ENCODE measurements around the gene CCDC24.

CCDC24 gene

GRCh38 chr1:44033041-44033575 is 41.7 kb downstream of the CCDC24 start:
- no peak overlapping the region for H3K9ac ChIP-seq (ENCODE audit: low read depth, low read length, poor library complexity, severe bottlenecking)
- H3K4me2 ChIP-seq (ENCODE audit: low read depth, low read length, poor library complexity, severe bottlenecking): no peak overlapping the region
- no peaks in the 10 kb centered on the region for H3F3A ChIP-seq (ENCODE audit: low read depth)
- no peaks in the 10 kb centered on the region for H4K20me1 ChIP-seq (ENCODE audit: insufficient read depth, low read length, poor library complexity, severe bottlenecking)
- no peaks in the 10 kb centered on the region for H3K9me3 ChIP-seq (ENCODE audit: insufficient read depth, low read depth, low read length)
- peaks cover 16% of the 10 kb centered on the region for H3K4me1 ChIP-seq (ENCODE audit: insufficient read depth, low read length, poor library complexity, severe bottlenecking)
- no peaks in the 10 kb centered on the region for H3K9me2 ChIP-seq (replicated peaks; ENCODE audit: low read depth, low read length)
- H3K79me2 ChIP-seq (ENCODE audit: insufficient read depth, low read length): no peaks in the 10 kb centered on the region
- H3K36me3 ChIP-seq (ENCODE audit: insufficient read depth, low read length): no peaks in the 10 kb centered on the region
- no peaks in the 10 kb centered on the region for H3K27me3 ChIP-seq (ENCODE audit: insufficient read depth, low read length, poor library complexity, severe bottlenecking)
- H2AFZ ChIP-seq (ENCODE audit: low read length): no peak overlapping the region
- TF ChIP-seq CTCF (conservative IDR thresholded peaks at IDR 0.05; ENCODE audit: low read length): no peak
- TF ChIP-seq EZH2phosphoT487 (IDR thresholded peaks at IDR 0.05; ENCODE audit: borderline replicate concordance): no peak
- H3K4me3 ChIP-seq (ENCODE audit: low read length, poor library complexity, severe bottlenecking): no peak overlapping the region

- Histone ChIP-seq H3K79me2 (ENCODE audit: insufficient read depth, low read length) (no peaks in the 10 kb centered on the region), H3K36me3 (ENCODE audit: insufficient read depth, low read length) (no peaks in the 10 kb centered on the region), H4K20me1 (ENCODE audit: insufficient read depth, low read length, poor library complexity, severe bottlenecking) (no peaks in the 10 kb centered on the region), H3K9me2 (replicated peaks; ENCODE audit: low read depth, low read length) (no peaks in the 10 kb centered on the region), H3K27me3 (ENCODE audit: insufficient read depth, low read length, poor library complexity, severe bottlenecking) (no peaks in the 10 kb centered on the region), H3K4me2 (ENCODE audit: low read depth, low read length, poor library complexity, severe bottlenecking) (no peak overlapping the region), H3F3A (ENCODE audit: low read depth) (no peaks in the 10 kb centered on the region), H3K4me3 (ENCODE audit: low read length, poor library complexity, severe bottlenecking) (no peak overlapping the region), H3K4me1 (ENCODE audit: insufficient read depth, low read length, poor library complexity, severe bottlenecking) (peaks cover 16% of the 10 kb centered on the region), H2AFZ (ENCODE audit: low read length) (no peak overlapping the region), H3K9me3 (ENCODE audit: insufficient read depth, low read depth, low read length) (no peaks in the 10 kb centered on the region), H3K9ac (ENCODE audit: low read depth, low read length, poor library complexity, severe bottlenecking) (no peak overlapping the region)
- TF ChIP-seq EZH2phosphoT487 (IDR thresholded peaks at IDR 0.05; ENCODE audit: borderline replicate concordance) (no peak), CTCF (conservative IDR thresholded peaks at IDR 0.05; ENCODE audit: low read length) (no peak)
Measured at GRCh38 chr1:44033756-44034155, 42.4 kb downstream of the CCDC24 start.

GRCh38 chr1:44034423-44034822 is 43.0 kb downstream of the CCDC24 start:
- no peak overlapping the region for H3K4me2 ChIP-seq (ENCODE audit: low read depth, low read length, poor library complexity, severe bottlenecking)
- no peak overlapping the region for H3K9ac ChIP-seq (ENCODE audit: low read depth, low read length, poor library complexity, severe bottlenecking)

More at GRCh38 chr1:44034423-44034822, 43.0 kb downstream of the CCDC24 start:
- Histone ChIP-seq H3K79me2 (ENCODE audit: insufficient read depth, low read length) (no peaks in the 10 kb centered on the region), H4K20me1 (ENCODE audit: insufficient read depth, low read length, poor library complexity, severe bottlenecking) (no peaks in the 10 kb centered on the region), H3K4me3 (ENCODE audit: low read length, poor library complexity, severe bottlenecking) (no peak overlapping the region), H3K36me3 (ENCODE audit: insufficient read depth, low read length) (no peaks in the 10 kb centered on the region), H3K9me2 (replicated peaks; ENCODE audit: low read depth, low read length) (no peaks in the 10 kb centered on the region), H3K4me1 (ENCODE audit: insufficient read depth, low read length, poor library complexity, severe bottlenecking) (peaks cover 10% of the 10 kb centered on the region), H3K9me3 (ENCODE audit: insufficient read depth, low read depth, low read length) (no peaks in the 10 kb centered on the region), H3F3A (ENCODE audit: low read depth) (no peaks in the 10 kb centered on the region), H3K27me3 (ENCODE audit: insufficient read depth, low read length, poor library complexity, severe bottlenecking) (no peaks in the 10 kb centered on the region), H2AFZ (ENCODE audit: low read length) (no peak overlapping the region)
- TF ChIP-seq CTCF (conservative IDR thresholded peaks at IDR 0.05; ENCODE audit: low read length) (no peak), EZH2phosphoT487 (IDR thresholded peaks at IDR 0.05; ENCODE audit: borderline replicate concordance) (no peak)

Measured in Loucy (cell line).